KMS-11 (cell line): ENCODE results near the gene MYH9.
"Not testable (repeated sequence)": the region's sequence is repeated elsewhere in the genome, so short reads cannot be mapped to it uniquely, and the experiment has no call there.

Experiments
- H2AFZ ChIP-seq: fragments of 200-600 bp; sonication (generic); 2 replicates; pipeline ENCODE4 v1.6.1; 2016; ENCODE audit warnings: antibody characterized with exemption, mixed run types, low read depth
- H3K27ac ChIP-seq: fragments of 200-600 bp; sonication (generic); 2 replicates; pipeline ENCODE4 v1.6.1; 2016; ENCODE audit warnings: mild to moderate bottlenecking, mixed run types
- H3K27me3 ChIP-seq: fragments of 200-600 bp; sonication (generic); 2 replicates; pipeline ENCODE4 v1.6.1; 2017; ENCODE audit warnings: mild to moderate bottlenecking, low read depth, mixed run types, moderate library complexity; ENCODE audit not compliant: insufficient read depth
- H3K36me3 ChIP-seq: fragments of 200-600 bp; sonication (generic); 2 replicates; pipeline ENCODE4 v1.6.1; 2017; ENCODE audit warnings: mild to moderate bottlenecking, mixed run types; ENCODE audit not compliant: insufficient read depth
- H3K4me1 ChIP-seq: fragments of 200-600 bp; sonication (generic); 2 replicates; pipeline ENCODE4 v1.6.1; 2016; ENCODE audit warnings: mild to moderate bottlenecking, low read depth, mixed run types; ENCODE audit not compliant: poor library complexity, severe bottlenecking
- H3K4me2 ChIP-seq: fragments of 200-600 bp; sonication (generic); 2 replicates; pipeline ENCODE4 v1.7.0; 2016; ENCODE audit warnings: mild to moderate bottlenecking, mixed run types
- H3K4me3 ChIP-seq: fragments of 200-600 bp; sonication (generic); IDR thresholded peaks from 2 replicates; pipeline ENCODE4 v1.6.1; 2017; ENCODE audit warnings: low read depth, low read length, mixed read lengths; ENCODE audit not compliant: insufficient read depth
- H3K79me2 ChIP-seq: fragments of 200-600 bp; sonication (generic); 2 replicates; pipeline ENCODE4 v1.6.1; 2016; ENCODE audit warnings: low read depth, mixed run types; ENCODE audit not compliant: insufficient read depth
- H3K9ac ChIP-seq: fragments of 200-600 bp; sonication (generic); 2 replicates; pipeline ENCODE4 v1.6.1; 2016; ENCODE audit warnings: mild to moderate bottlenecking, mixed run types
- H4K20me1 ChIP-seq: fragments of 200-600 bp; sonication (generic); 2 replicates; pipeline ENCODE4 v1.6.1; 2016; ENCODE audit warnings: mild to moderate bottlenecking, mixed run types; ENCODE audit not compliant: insufficient read depth
- CTCF ChIP-seq: fragments of 200-600 bp; sonication (generic); conservative IDR thresholded peaks from 2 replicates; pipeline ENCODE4 v1.6.1; 2017; ENCODE audit warnings: low read depth, mild to moderate bottlenecking, antibody characterized with exemption, low read length, moderate library complexity, mixed read lengths

The MYH9 gene

GRCh38 chr22:36395915-36396314 lies 8.1 kb upstream of the MYH9 start:
- H3K4me1 ChIP-seq, result peaks cover 31% of the 10 kb centered on the region
- H3K4me3 ChIP-seq, result no peak overlapping the region
- H3K27me3 ChIP-seq, result no peaks in the 10 kb centered on the region
- no peak overlapping the region for H3K9ac ChIP-seq
- TF ChIP-seq CTCF, result no peak
- no peak overlapping the region for H2AFZ ChIP-seq
- no peaks in the 10 kb centered on the region for H4K20me1 ChIP-seq
- H3K36me3 ChIP-seq, result no peaks in the 10 kb centered on the region
- no peak overlapping the region for H3K4me2 ChIP-seq
- H3K79me2 ChIP-seq, result no peaks in the 10 kb centered on the region
- H3K27ac ChIP-seq, result no peak overlapping the region

- H3K27ac ChIP-seq, result no peak overlapping the region
- TF ChIP-seq CTCF, result no peak
- H2AFZ ChIP-seq, result no peak overlapping the region
- no peak overlapping the region for H3K9ac ChIP-seq
- peaks cover 26% of the 10 kb centered on the region for H3K4me1 ChIP-seq
- H3K4me3 ChIP-seq, result no peak overlapping the region
- H3K36me3 ChIP-seq, result no peaks in the 10 kb centered on the region
- no peak overlapping the region for H3K4me2 ChIP-seq
- H3K79me2 ChIP-seq, result no peaks in the 10 kb centered on the region
- no peaks in the 10 kb centered on the region for H4K20me1 ChIP-seq
- no peaks in the 10 kb centered on the region for H3K27me3 ChIP-seq
These were observed 7.5 kb upstream of the MYH9 start for GRCh38 chr22:36395055-36395849.

- Histone ChIP-seq H3K27me3 (no peaks in the 10 kb centered on the region), H3K79me2 (peaks cover 7% of the 10 kb centered on the region), H3K4me3 (no peak overlapping the region), H3K36me3 (no peaks in the 10 kb centered on the region), H4K20me1 (no peaks in the 10 kb centered on the region), H2AFZ (no peak overlapping the region), H3K27ac (no peak overlapping the region), H3K4me2 (no peak overlapping the region), H3K4me1 (peaks cover 19% of the 10 kb centered on the region), H3K9ac (no peak overlapping the region)
- no peak for TF ChIP-seq CTCF
These were observed 3.9 kb upstream of the MYH9 start for GRCh38 chr22:36391638-36392037.

- H3K27ac ChIP-seq, H2AFZ ChIP-seq, H3K4me3 ChIP-seq, H3K27me3 ChIP-seq, H3K9ac ChIP-seq, H3K36me3 ChIP-seq, H4K20me1 ChIP-seq: not testable (repeated sequence)
- peak overlapping the region; percentile 61 for H3K4me2 ChIP-seq
- H3K4me1 ChIP-seq, result peaks cover 22% of the 10 kb centered on the region
- H3K79me2 ChIP-seq, result peaks cover 31% of the 10 kb centered on the region
These were observed 1.4 kb upstream of the MYH9 start for GRCh38 chr22:36389122-36389521.

- Histone ChIP-seq H2AFZ (no peak overlapping the region), H3K4me2 (0 out of 2 replicates have a peak overlapping the region, but pooled peaks have one; percentile 98), H3K4me1 (peaks cover 35% of the 10 kb centered on the region), H3K79me2 (peaks cover 42% of the 10 kb centered on the region), H3K27me3 (no peaks in the 10 kb centered on the region), H3K4me3 (no peak overlapping the region), H3K27ac (peak overlapping the region; percentile 70), H3K36me3 (no peaks in the 10 kb centered on the region), H4K20me1 (peaks cover 4% of the 10 kb centered on the region; the same call in 1 of the 2 replicates), H3K9ac (peak overlapping the region; percentile 77)
- TF ChIP-seq CTCF, result no peak
These were observed 133 bp downstream of the MYH9 start for GRCh38 chr22:36387709-36387958.
